ENCODE results near the gene GPR183. TPM values are rescaled to one million over a fixed set of nuclear protein-coding genes. Genes with fewer than 3 reads are reported as not detected.

GPR183 gene
- total RNA-seq, 1 experiment from 2014 or later, result 0.30 TPM

- H3K4me2 ChIP-seq (ENCODE audit: low read length), result peak overlapping the region; percentile 68
- intact Hi-C loops (cut with micrococcal nuclease), result no loop called here
- CTCF ChIA-PET, result no interaction called here
Observed at GRCh38 chr13:99313941-99314340, 6.7 kb upstream of the GPR183 start.

GRCh38 chr13:99313501-99313900 lies 6.3 kb upstream of the GPR183 start:
- Histone ChIP-seq H2AFZ (ENCODE audit: low read depth, low read length, poor library complexity, severe bottlenecking) (no peak overlapping the region), H3K36me3 (ENCODE audit: control insufficient read depth in 1 of 2, insufficient read depth in 2 of 2, low read length in 2 of 2) (0 out of 4 replicates have a peak, but pooled peaks cover 0 to 2% of the 10 kb centered on the region in 2 experiments), H3K4me3 (replicated peaks in 1 of 2; ENCODE audit: low read depth in 1 of 2, low read length in 2 of 2) (no peak overlapping the region), H4K20me1 (ENCODE audit: insufficient read depth) (no peaks in the 10 kb centered on the region), H3K9me3 (ENCODE audit: control insufficient read depth in 1 of 2, insufficient read depth in 1 of 2, low read depth in 1 of 2, low read length in 2 of 2) (no peaks in the 10 kb centered on the region), H3K4me1 (ENCODE audit: control insufficient read depth in 1 of 2, insufficient read depth in 2 of 2, low read length in 2 of 2) (peaks cover 70 to 95% of the 10 kb centered on the region in 2 experiments), H3K27me3 (ENCODE audit: insufficient read depth, low read length) (no peaks in the 10 kb centered on the region), H3K9ac (ENCODE audit: low read length) (peak overlapping the region; percentile 61), H3K79me2 (ENCODE audit: insufficient read depth, low read length) (peaks cover 28% of the 10 kb centered on the region; the same call in 1 of the 2 replicates), H3K9me2 (ENCODE audit: insufficient read depth) (no peaks in the 10 kb centered on the region), H3K27ac (ENCODE audit: low read depth, low read length) (peak overlapping the region; percentile 70; the same call in 1 of the 2 replicates), H3K4me2 (ENCODE audit: low read length) (peak overlapping the region; percentile 68)
- ATAC-seq (no peak), DNase-seq (ENCODE audit: low read depth, low spot score) (no peak)
- ChIA-PET CTCF (no interaction called here), RAD21 (ENCODE audit: low non-redundant PET in 1 of 2, low total read pairs in 2 of 2, uncharacterized antibody in 2 of 2, unreplicated experiment in 2 of 2) (no interaction called here), POLR2A (no interaction called here)
- intact Hi-C loops (cut with micrococcal nuclease), result no loop called here
- no TSS peak for BruUV-seq (replicated peaks)
- TF ChIP-seq TCF7L2 (IDR thresholded peaks at IDR 0.05; ENCODE audit: borderline replicate concordance, extremely low read depth, insufficient read depth, insufficient read length) (no peak), CEBPB (IDR thresholded peaks at IDR 0.05; ENCODE audit: low read depth) (no peak), JUND (IDR thresholded peaks at IDR 0.05) (no peak), ZBTB33 (IDR thresholded peaks at IDR 0.05; ENCODE audit: extremely low read depth, insufficient replicate concordance, low read length) (no peak), EGR1 (IDR thresholded peaks at IDR 0.05; ENCODE audit: low read depth) (no peak), EZH2 (IDR thresholded peaks at IDR 0.05) (no peak), YY1 (IDR thresholded peaks at IDR 0.05; ENCODE audit: extremely low read depth, insufficient replicate concordance, low read depth, low read length) (no peak), POLR2A (IDR thresholded peaks at IDR 0.05; ENCODE audit: borderline replicate concordance, extremely low read depth, insufficient read depth, insufficient read length) (no peak), ZNF274 (IDR thresholded peaks at IDR 0.05; ENCODE audit: low read depth, low read length) (no peak), POLR2AphosphoS5 (IDR thresholded peaks at IDR 0.05; ENCODE audit: low read depth, low read length) (no peak)

More at GRCh38 chr13:99313941-99314340, 6.7 kb upstream of the GPR183 start:
- Histone ChIP-seq H3K79me2 (ENCODE audit: insufficient read depth, low read length) (peaks cover 28% of the 10 kb centered on the region; the same call in 1 of the 2 replicates), H3K27ac (ENCODE audit: low read depth, low read length) (peak overlapping the region; percentile 70), H4K20me1 (ENCODE audit: insufficient read depth) (no peaks in the 10 kb centered on the region), H2AFZ (ENCODE audit: low read depth, low read length, poor library complexity, severe bottlenecking) (no peak overlapping the region), H3K9ac (ENCODE audit: low read length) (peak overlapping the region; percentile 61), H3K9me2 (ENCODE audit: insufficient read depth) (no peaks in the 10 kb centered on the region), H3K9me3 (ENCODE audit: control insufficient read depth in 1 of 2, insufficient read depth in 1 of 2, low read depth in 1 of 2, low read length in 2 of 2) (no peaks in the 10 kb centered on the region), H3K4me3 (replicated peaks in 1 of 2; ENCODE audit: low read depth in 1 of 2, low read length in 2 of 2) (peak overlapping the region in 1 of 2 experiments; percentile 29; a peak in 2 of 4 replicates), H3K4me1 (ENCODE audit: control insufficient read depth in 1 of 2, insufficient read depth in 2 of 2, low read length in 2 of 2) (peaks cover 74 to 97% of the 10 kb centered on the region in 2 experiments), H3K36me3 (ENCODE audit: control insufficient read depth in 1 of 2, insufficient read depth in 2 of 2, low read length in 2 of 2) (no peaks in the 10 kb centered on the region), H3K27me3 (ENCODE audit: insufficient read depth, low read length) (no peaks in the 10 kb centered on the region)
- no peak for ATAC-seq
- ChIA-PET POLR2A (interaction anchor here (0.9 kb wide), 1 partner anchor 31 kb away, joined by 3 read pairs; no protein-coding TSS in a partner anchor), RAD21 (ENCODE audit: low non-redundant PET in 1 of 2, low total read pairs in 2 of 2, uncharacterized antibody in 2 of 2, unreplicated experiment in 2 of 2) (no interaction called here)
- no TSS peak for BruUV-seq (replicated peaks)
- TF ChIP-seq CBX3 (IDR thresholded peaks at IDR 0.05; ENCODE audit: low read depth) (no peak), RAD21 (IDR thresholded peaks at IDR 0.05; ENCODE audit: low read depth) (no peak), ELF1 (IDR thresholded peaks at IDR 0.05; ENCODE audit: borderline replicate concordance, low read depth) (no peak), ZBTB33 (IDR thresholded peaks at IDR 0.05; ENCODE audit: extremely low read depth, insufficient replicate concordance, low read length) (no peak), ZNF274 (IDR thresholded peaks at IDR 0.05; ENCODE audit: low read depth, low read length) (no peak), TCF7L2 (IDR thresholded peaks at IDR 0.05; ENCODE audit: borderline replicate concordance, extremely low read depth, insufficient read depth, insufficient read length) (no peak)
- DNase-seq (ENCODE audit: low read depth, low spot score), result no peak

Data from HCT116 (cell line).